Measurements from ENCODE around the gene MOGAT1.
"Not testable (repeated sequence)": the region's sequence is repeated elsewhere in the genome, so short reads cannot be mapped to it uniquely, and the experiment has no call there.

MOGAT1 gene

GRCh38 chr2:222745836-222746559 is 74.5 kb downstream of the MOGAT1 start:
- DNase-seq: no peak

GRCh38 chr2:222747526-222748160 is 76.2 kb downstream of the MOGAT1 start:
- no peak for DNase-seq

- no peak for DNase-seq
Measured at GRCh38 chr2:222750533-222750932, 79.1 kb downstream of the MOGAT1 start.

- DNase-seq: no peak
Measured at GRCh38 chr2:222751238-222751637, 79.8 kb downstream of the MOGAT1 start.

GRCh38 chr2:222751821-222752719 is 80.6 kb downstream of the MOGAT1 start:
- DNase-seq: no peak

- DNase-seq: no peak
Measured at GRCh38 chr2:222752746-222753145, 81.3 kb downstream of the MOGAT1 start.

- DNase-seq: no peak
Measured at GRCh38 chr2:222753251-222753824, 81.9 kb downstream of the MOGAT1 start.

- DNase-seq: no peak
Measured at GRCh38 chr2:222754324-222754930, 83.0 kb downstream of the MOGAT1 start.

GRCh38 chr2:222755593-222755992 is 84.1 kb downstream of the MOGAT1 start:
- not testable (repeated sequence) for DNase-seq

GRCh38 chr2:222756362-222756831 is 84.9 kb downstream of the MOGAT1 start:
- no peak for DNase-seq

- no peak for DNase-seq
Measured at GRCh38 chr2:222756951-222757650, 85.6 kb downstream of the MOGAT1 start.

All from central memory CD4-positive, alpha-beta T cell (primary cell).